Stimulated activated CD4-positive, alpha-beta T cell treated with anti-CD3 and anti-CD28 coated beads, TNF-alpha, amount 100 ng/mL, for 24 hours (primary cell): Measurements from ENCODE around the gene KRTAP9-2.
"Not testable (repeated sequence)": the region's sequence is repeated elsewhere in the genome, so short reads cannot be mapped to it uniquely, and the experiment has no call there.

Source experiments
- DNase-seq, 3 experiments: peaks; one replicate each; pipeline ENCODE4 v3.0.0-alpha.2; 2020; ENCODE audit warnings: low read depth in 3 of 3

The KRTAP9-2 gene

GRCh38 chr17:41237116-41237515 lies 10.7 kb downstream of the KRTAP9-2 start:
- not testable (repeated sequence) for DNase-seq

- not testable (repeated sequence) for DNase-seq
Observed at GRCh38 chr17:41237949-41238437, 11.5 kb downstream of the KRTAP9-2 start, which contains the start of gene KRTAP9-8. TSS of gene KRTAP9-8 (plus strand) at chr17:41237999. CDS start at chr17:41238052, 53 bp downstream.

GRCh38 chr17:41246995-41247787 lies 20.7 kb downstream of the KRTAP9-2 start:
- DNase-seq = not testable (repeated sequence)

GRCh38 chr17:41249637-41250240 lies 23.3 kb downstream of the KRTAP9-2 start, which contains the start of gene KRTAP9-4:
TSS of gene KRTAP9-4 (plus strand) at chr17:41249687. CDS start at chr17:41249721, 34 bp downstream.
- DNase-seq = not testable (repeated sequence)

- DNase-seq = no peak
Observed at GRCh38 chr17:41251261-41251660, 24.8 kb downstream of the KRTAP9-2 start.

GRCh38 chr17:41254861-41255260 lies 28.4 kb downstream of the KRTAP9-2 start:
- no peak for DNase-seq

- not testable (repeated sequence) for DNase-seq
Observed at GRCh38 chr17:41255381-41256290, 29.2 kb downstream of the KRTAP9-2 start, which contains the start of gene KRTAP9-9. TSS of gene KRTAP9-9 (plus strand) at chr17:41255384.

- no peak for DNase-seq
Observed at GRCh38 chr17:41256291-41256685, 29.8 kb downstream of the KRTAP9-2 start.

- DNase-seq = no peak
Observed at GRCh38 chr17:41258406-41258805, 32.0 kb downstream of the KRTAP9-2 start.

- no peak for DNase-seq
Observed at GRCh38 chr17:41263212-41263611, 36.8 kb downstream of the KRTAP9-2 start.

- DNase-seq = no peak
Observed at GRCh38 chr17:41264599-41264998, 38.2 kb downstream of the KRTAP9-2 start.

GRCh38 chr17:41265078-41265477 lies 38.6 kb downstream of the KRTAP9-2 start, which contains the start of gene KRTAP9-6:
TSS of gene KRTAP9-6 (plus strand) at chr17:41265378. CDS start at chr17:41265378, 0 bp downstream.
- no peak for DNase-seq

- no peak for DNase-seq
Observed at GRCh38 chr17:41267711-41268110, 41.3 kb downstream of the KRTAP9-2 start.

GRCh38 chr17:41271323-41271722 lies 44.9 kb downstream of the KRTAP9-2 start:
- DNase-seq = not testable (repeated sequence)

GRCh38 chr17:41271858-41272257 lies 45.4 kb downstream of the KRTAP9-2 start:
- DNase-seq = no peak

- not testable (repeated sequence) for DNase-seq
Observed at GRCh38 chr17:41275648-41276190, 49.3 kb downstream of the KRTAP9-2 start, which contains the start of gene KRTAP9-7. TSS of gene KRTAP9-7 (plus strand) at chr17:41275698. CDS start at chr17:41275698, 0 bp downstream.
